H9 (cell line): Measurements from ENCODE around the gene RAD23B. TPM values are rescaled to one million over a fixed set of nuclear protein-coding genes. Genes with fewer than 3 reads are reported as not detected.

Experiments
- DNase-seq: peaks from one replicate; pipeline ENCODE4 v3.0.0-alpha.2; 2017
- H2AFZ ChIP-seq: one replicate; pipeline ENCODE4 v1.6.1; 2013; ENCODE audit warnings: mild to moderate bottlenecking, low read length, control low read depth, moderate library complexity
- H2AK5ac ChIP-seq: 2 replicates; pipeline ENCODE4 v1.6.1; 2013; ENCODE audit warnings: low read length, control low read depth, mixed read lengths; ENCODE audit not compliant: insufficient read length
- H2BK120ac ChIP-seq: one replicate; pipeline ENCODE4 v1.6.1; 2013; ENCODE audit warnings: low read depth, mild to moderate bottlenecking, low read length, control low read depth, inconsistent platforms; ENCODE audit not compliant: poor library complexity, severe bottlenecking
- H2BK12ac ChIP-seq: 2 replicates; pipeline ENCODE4 v1.6.1; 2013; ENCODE audit warnings: low read length, control low read depth, mixed read lengths, low read depth; ENCODE audit not compliant: insufficient read length
- H2BK15ac ChIP-seq: 2 replicates; pipeline ENCODE4 v1.6.1; 2013; ENCODE audit warnings: low read depth, low read length, control low read depth
- H2BK20ac ChIP-seq: one replicate; pipeline ENCODE4 v1.6.1; 2013; ENCODE audit warnings: low read depth, mild to moderate bottlenecking, low read length, control low read depth, inconsistent platforms; ENCODE audit not compliant: poor library complexity, severe bottlenecking
- H2BK5ac ChIP-seq: 2 replicates; pipeline ENCODE4 v1.6.1; 2013; ENCODE audit warnings: low read length, control low read depth, mixed read lengths; ENCODE audit not compliant: insufficient read length
- H3K14ac ChIP-seq: 2 replicates; pipeline ENCODE4 v1.6.1; 2013; ENCODE audit warnings: low read length, control low read depth; ENCODE audit not compliant: insufficient read depth
- H3K18ac ChIP-seq: 2 replicates; pipeline ENCODE4 v1.6.1; 2013; ENCODE audit warnings: low read depth, mild to moderate bottlenecking, mixed read lengths, low read length, control low read depth; ENCODE audit not compliant: insufficient read length
- H3K23ac ChIP-seq: 2 replicates; pipeline ENCODE4 v1.6.1; 2013; ENCODE audit warnings: low read length, control low read depth, mixed read lengths, low read depth; ENCODE audit not compliant: insufficient read length
- H3K23me2 ChIP-seq: 2 replicates; pipeline ENCODE4 v1.6.1; 2013; ENCODE audit warnings: low read depth, mild to moderate bottlenecking, mixed read lengths, low read length, control low read depth; ENCODE audit not compliant: insufficient read length, poor library complexity, severe bottlenecking
- H3K27ac ChIP-seq: 2 replicates; pipeline ENCODE4 v1.5.1; 2013; ENCODE audit warnings: low read length, control low read depth, mixed read lengths, low read depth; ENCODE audit not compliant: insufficient read length
- H3K27me3 ChIP-seq: 2 replicates; pipeline ENCODE4 v1.6.1; 2013; ENCODE audit warnings: low read length, control low read depth, inconsistent platforms; ENCODE audit not compliant: insufficient read depth
- H3K4ac ChIP-seq: 2 replicates; pipeline ENCODE4 v1.6.1; 2013; ENCODE audit warnings: low read depth, mild to moderate bottlenecking, control low read depth, inconsistent platforms, low read length, moderate library complexity
- H3K4me1 ChIP-seq: 2 replicates; pipeline ENCODE4 v1.6.1; 2013; ENCODE audit warnings: low read length, control low read depth, inconsistent platforms; ENCODE audit not compliant: insufficient read depth
- H3K4me2 ChIP-seq: 2 replicates; pipeline ENCODE4 v1.6.1; 2013; ENCODE audit warnings: low read length, control low read depth, mixed read lengths; ENCODE audit not compliant: insufficient read length, insufficient read depth
- H3K56ac ChIP-seq: 2 replicates; pipeline ENCODE4 v1.6.1; 2013; ENCODE audit warnings: low read depth, mild to moderate bottlenecking, mixed read lengths, low read length, control low read depth; ENCODE audit not compliant: insufficient read length
- H3K79me1 ChIP-seq: 2 replicates; pipeline ENCODE4 v1.6.1; 2013; ENCODE audit warnings: low read depth, mild to moderate bottlenecking, moderate library complexity, low read length, control low read depth, inconsistent platforms; ENCODE audit not compliant: insufficient read depth, poor library complexity, severe bottlenecking
- H3K79me2 ChIP-seq: 2 replicates; pipeline ENCODE4 v1.6.1; 2013; ENCODE audit warnings: low read length, control low read depth, inconsistent platforms; ENCODE audit not compliant: insufficient read depth
- H3K9ac ChIP-seq: 2 replicates; pipeline ENCODE4 v1.6.1; 2013; ENCODE audit warnings: low read length, control low read depth, mixed read lengths; ENCODE audit not compliant: insufficient read length; ENCODE audit errors: extremely low read depth
- H3K9me3 ChIP-seq: one replicate; pipeline ENCODE4 v1.6.1; 2013; ENCODE audit warnings: low read depth, low read length, inconsistent platforms; ENCODE audit not compliant: control insufficient read depth
- H3T11ph ChIP-seq: one replicate; pipeline ENCODE4 v1.6.1; 2013; ENCODE audit warnings: mild to moderate bottlenecking, low read length, control low read depth, inconsistent platforms
- H4K20me1 ChIP-seq: one replicate; pipeline ENCODE4 v1.6.1; 2013; ENCODE audit not compliant: control insufficient read depth, insufficient read length, insufficient read depth
- H4K5ac ChIP-seq: 2 replicates; pipeline ENCODE4 v1.6.1; 2013; ENCODE audit warnings: low read depth, mild to moderate bottlenecking, mixed read lengths, low read length, control low read depth; ENCODE audit not compliant: insufficient read length
- H4K8ac ChIP-seq: replicated peaks from 2 replicates; pipeline ENCODE4 v1.6.1; 2013; ENCODE audit warnings: low read length, control low read depth, mixed read lengths, low read depth; ENCODE audit not compliant: insufficient read length
- H4K91ac ChIP-seq: 2 replicates; pipeline ENCODE4 v1.6.1; 2013; ENCODE audit warnings: low read depth, mild to moderate bottlenecking, moderate library complexity, mixed read lengths, low read length, control low read depth; ENCODE audit not compliant: insufficient read length
- H3K27ac Mint-ChIP-seq, 3 experiments: 2 replicates in 2 of 3; 3 replicates in 1 of 3; pipeline ENCODE4 v1.8.0; 2020 to 2021; ENCODE audit warnings: mixed read lengths in 3 of 3, mild to moderate bottlenecking in 1 of 3, moderate library complexity in 1 of 3
- H3K27me3 Mint-ChIP-seq: 2 replicates; pipeline ENCODE4 v1.8.0; 2021; ENCODE audit warnings: low read depth, mild to moderate bottlenecking, moderate library complexity, mixed read lengths
- H3K36me3 Mint-ChIP-seq, 3 experiments: 2 replicates in 2 of 3; 3 replicates in 1 of 3; pipeline ENCODE4 v1.8.0; 2020 to 2021; ENCODE audit warnings: low read depth in 3 of 3, mixed read lengths in 3 of 3; ENCODE audit not compliant: insufficient read depth in 1 of 3
- H3K4me1 Mint-ChIP-seq, 2 experiments: 2 replicates each; pipeline ENCODE4 v1.8.0; 2020; ENCODE audit warnings: mixed read lengths in 2 of 2
- H3K4me3 Mint-ChIP-seq, 2 experiments: 2 replicates in 1 of 2; 3 replicates in 1 of 2; pipeline ENCODE4 v1.8.0; 2020 to 2021; ENCODE audit warnings: mild to moderate bottlenecking in 2 of 2, mixed read lengths in 2 of 2, moderate library complexity in 1 of 2
- H3K9me3 Mint-ChIP-seq, 2 experiments: 2 replicates in 1 of 2; 3 replicates in 1 of 2; pipeline ENCODE4 v1.8.0; 2020; ENCODE audit warnings: mild to moderate bottlenecking in 2 of 2, mixed read lengths in 2 of 2, moderate library complexity in 1 of 2
- CTCF ChIP-seq: fragments of 200-600 bp; sonication (generic); conservative IDR thresholded peaks from 3 replicates; pipeline ENCODE4 v1.8.0; 2021; ENCODE audit warnings: antibody characterized with exemption, mild to moderate bottlenecking
- WGBS: extraction: QIAGEN DNeasy Blood & Tissue Kit; methylation state at CpG from one replicate; pipeline ENCODE4 v1.1.7; 2013; ENCODE audit warnings: missing lambda C conversion rate, low lambda C conversion rate, mixed read lengths; ENCODE audit not compliant: insufficient read length; ENCODE audit errors: extremely low coverage; 5-methylcytosine and 5-hydroxymethylcytosine counted together
- total RNA-seq: library from RNA; stranded (reverse); gene quantifications from 2 replicates; pipeline ENCODE4 v1.2.1, GENCODE V29; 2021

RAD23B gene
- total RNA-seq, 1 experiment from 2014 or later, result 154 TPM

DNA sequence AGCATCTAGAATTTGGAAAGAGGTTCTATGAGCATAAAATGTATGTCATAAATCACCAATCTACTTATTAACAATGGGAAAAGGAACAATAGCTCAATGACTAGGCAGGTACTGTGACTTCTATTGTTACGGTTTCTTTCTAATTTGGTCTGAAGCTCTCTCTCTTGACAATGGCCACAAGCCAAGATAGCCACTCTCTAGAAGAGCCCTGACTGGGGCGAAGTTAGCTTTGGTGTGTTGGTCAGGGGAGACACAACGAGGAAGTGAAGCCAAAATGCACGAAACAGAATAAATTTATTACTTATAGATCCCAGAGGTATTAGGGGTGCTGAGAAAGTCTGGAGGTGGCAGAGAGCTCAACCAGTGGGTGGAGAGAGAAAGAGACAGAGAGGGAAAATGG lies 9.4 kb upstream of the RAD23B start:
- Histone ChIP-seq H2BK5ac (no peak overlapping the region), H4K91ac (no peak overlapping the region), H3K4me2 (no peak overlapping the region), H3K9me3 (no peaks in the 10 kb centered on the region), H4K20me1 (no peaks in the 10 kb centered on the region), H2BK15ac (no peak overlapping the region), H2BK120ac (no peak overlapping the region), H3K4ac (no peak overlapping the region), H4K8ac (no peak overlapping the region), H3K14ac (no peak overlapping the region), H3K4me1 (no peaks in the 10 kb centered on the region; the same call in 1 of the 2 replicates), H3K79me1 (no peaks in the 10 kb centered on the region), H3K79me2 (no peaks in the 10 kb centered on the region), H4K5ac (no peak overlapping the region), H2AK5ac (no peak overlapping the region), H3T11ph (no peak overlapping the region), H3K9ac (no peak overlapping the region), H2BK20ac (no peak overlapping the region), H2AFZ (no peak overlapping the region), H2BK12ac (no peak overlapping the region), H3K56ac (no peak overlapping the region), H3K27ac (no peak overlapping the region), H3K23me2 (no peaks in the 10 kb centered on the region), H3K18ac (no peak overlapping the region), H3K27me3 (no peaks in the 10 kb centered on the region), H3K23ac (no peak overlapping the region)
- no peak overlapping the region for H3K27ac Mint-ChIP-seq
- no peaks in the 10 kb centered on the region for H3K36me3 Mint-ChIP-seq
- no peaks in the 10 kb centered on the region; the same call in 1 of the 2 replicates for H3K27me3 Mint-ChIP-seq
- no peak overlapping the region for H3K4me3 Mint-ChIP-seq
- peaks cover 14% of the 10 kb centered on the region in 2 experiments for H3K4me1 Mint-ChIP-seq
- no peaks in the 10 kb centered on the region for H3K9me3 Mint-ChIP-seq
- no CpG with 5 or more reads among the region's 4 CpGs for WGBS
- DNase-seq, result no peak
- TF ChIP-seq CTCF, result no peak
